Neural crest cell (in vitro differentiated cells): ENCODE results near the gene POLR1H. TPM values are rescaled to one million over a fixed set of nuclear protein-coding genes. Genes with fewer than 3 reads are reported as not detected.

Experiments
- DNase-seq: peaks from one replicate; pipeline ENCODE4 v3.0.0; 2021; ENCODE audit warnings: low read depth, mixed read lengths, low spot score
- H3K27ac Mint-ChIP-seq: one replicate; pipeline ENCODE4 v1.8.0; 2021; ENCODE audit warnings: mild to moderate bottlenecking, mixed read lengths; ENCODE audit not compliant: unreplicated experiment
- H3K27me3 Mint-ChIP-seq: 2 replicates; pipeline ENCODE4 v1.8.0; 2021; ENCODE audit warnings: low read depth, mild to moderate bottlenecking, mixed read lengths
- H3K36me3 Mint-ChIP-seq: 2 replicates; pipeline ENCODE4 v1.8.0; 2021; ENCODE audit warnings: low read depth, mild to moderate bottlenecking, mixed read lengths
- H3K4me1 Mint-ChIP-seq: 2 replicates; pipeline ENCODE4 v1.8.0; 2021; ENCODE audit warnings: mixed read lengths
- H3K4me3 Mint-ChIP-seq: one replicate; pipeline ENCODE4 v1.8.0; 2021; ENCODE audit warnings: mild to moderate bottlenecking, mixed read lengths
- H3K9me3 Mint-ChIP-seq: 2 replicates; pipeline ENCODE4 v1.8.0; 2021; ENCODE audit warnings: mixed read lengths
- CTCF ChIP-seq: fragments of 200-600 bp; sonication (generic); conservative IDR thresholded peaks from 2 replicates; pipeline ENCODE4 v1.5.0; 2021; ENCODE audit warnings: antibody characterized with exemption, mild to moderate bottlenecking
- total RNA-seq: library from RNA; stranded (reverse); gene quantifications from 2 replicates; pipeline ENCODE4 v1.2.1, GENCODE V29; 2021

Gene POLR1H
- total RNA-seq, 1 donor from 2014 or later, result 43.3 TPM

- Mint-ChIP-seq H3K4me3 (peak overlapping the region; percentile 84), H3K9me3 (no peaks in the 10 kb centered on the region), H3K27ac (no peak overlapping the region), H3K36me3 (no peaks in the 10 kb centered on the region), H3K27me3 (peaks cover 97% of the 10 kb centered on the region), H3K4me1 (peaks cover 34% of the 10 kb centered on the region)
- peak; percentile 77 for DNase-seq
- TF ChIP-seq CTCF, result no peak
Measured at GRCh38 chr6:30101444-30102413, 40.7 kb downstream of the POLR1H start.

- Mint-ChIP-seq H3K9me3 (no peaks in the 10 kb centered on the region), H3K27me3 (peaks cover 96% of the 10 kb centered on the region), H3K27ac (no peak overlapping the region), H3K36me3 (no peaks in the 10 kb centered on the region), H3K4me1 (peaks cover 34% of the 10 kb centered on the region), H3K4me3 (peak overlapping the region; percentile 88)
- no peak for DNase-seq
- TF ChIP-seq CTCF, result no peak
Measured at GRCh38 chr6:30102414-30102969, 41.4 kb downstream of the POLR1H start.

- no peak overlapping the region for H3K27ac Mint-ChIP-seq
- H3K27me3 Mint-ChIP-seq, result peaks cover 96% of the 10 kb centered on the region
- H3K36me3 Mint-ChIP-seq, result no peaks in the 10 kb centered on the region
- peak overlapping the region; percentile 88 for H3K4me3 Mint-ChIP-seq
- peak; percentile 89 for TF ChIP-seq CTCF
- DNase-seq, result peak; percentile 78
- no peaks in the 10 kb centered on the region for H3K9me3 Mint-ChIP-seq
- H3K4me1 Mint-ChIP-seq, result peaks cover 34% of the 10 kb centered on the region
Measured at GRCh38 chr6:30102970-30103871, 42.2 kb downstream of the POLR1H start.

GRCh38 chr6:30103872-30104179 lies 42.8 kb downstream of the POLR1H start:
- Mint-ChIP-seq H3K27me3 (peaks cover 96% of the 10 kb centered on the region), H3K4me3 (peak overlapping the region; percentile 88), H3K9me3 (no peaks in the 10 kb centered on the region), H3K36me3 (no peaks in the 10 kb centered on the region), H3K4me1 (peaks cover 34% of the 10 kb centered on the region), H3K27ac (no peak overlapping the region)
- no peak for TF ChIP-seq CTCF
- DNase-seq, result no peak

GRCh38 chr6:30104661-30105060 lies 43.6 kb downstream of the POLR1H start:
- peak; percentile 13 for TF ChIP-seq CTCF
- Mint-ChIP-seq H3K27ac (no peak overlapping the region), H3K4me1 (peaks cover 33% of the 10 kb centered on the region), H3K9me3 (no peaks in the 10 kb centered on the region), H3K36me3 (no peaks in the 10 kb centered on the region), H3K27me3 (peaks cover 92% of the 10 kb centered on the region), H3K4me3 (peak overlapping the region; percentile 16)
- no peak for DNase-seq
